ENCODE results near the gene RASGRF1. TPM values are rescaled to one million over a fixed set of nuclear protein-coding genes. Genes with fewer than 3 reads are reported as not detected.

Gene RASGRF1
- total RNA-seq, 6 experiments from 2014 or later = 0.09 to 0.31 (median 0.18) TPM

GRCh38 chr15:78977091-78977571 lies 113.4 kb downstream of the RASGRF1 start:
- Mint-ChIP-seq H3K36me3 (ENCODE audit: low read depth) (no peaks in the 10 kb centered on the region), H3K4me3 (no peak overlapping the region), H3K27ac (no peak overlapping the region), H3K9me3 (no peaks in the 10 kb centered on the region), H3K4me1 (ENCODE audit: low read depth) (peaks cover 6% of the 10 kb centered on the region), H3K27me3 (ENCODE audit: insufficient read depth) (peaks cover 19% of the 10 kb centered on the region)
- DNase-seq = no peak
- no peak for TF ChIP-seq CTCF (IDR thresholded peaks at IDR 0.05)

- H3K4me1 Mint-ChIP-seq (ENCODE audit: low read depth) = peaks cover 6% of the 10 kb centered on the region
- H3K27ac Mint-ChIP-seq = no peak overlapping the region
- H3K4me3 Mint-ChIP-seq = no peak overlapping the region
- peaks cover 20% of the 10 kb centered on the region for H3K27me3 Mint-ChIP-seq (ENCODE audit: insufficient read depth)
- no peaks in the 10 kb centered on the region for H3K36me3 Mint-ChIP-seq (ENCODE audit: low read depth)
- DNase-seq = no peak
- TF ChIP-seq CTCF (IDR thresholded peaks at IDR 0.05) = no peak
- no peaks in the 10 kb centered on the region for H3K9me3 Mint-ChIP-seq
Observed at GRCh38 chr15:78976691-78977090, 113.9 kb downstream of the RASGRF1 start.

DNA sequence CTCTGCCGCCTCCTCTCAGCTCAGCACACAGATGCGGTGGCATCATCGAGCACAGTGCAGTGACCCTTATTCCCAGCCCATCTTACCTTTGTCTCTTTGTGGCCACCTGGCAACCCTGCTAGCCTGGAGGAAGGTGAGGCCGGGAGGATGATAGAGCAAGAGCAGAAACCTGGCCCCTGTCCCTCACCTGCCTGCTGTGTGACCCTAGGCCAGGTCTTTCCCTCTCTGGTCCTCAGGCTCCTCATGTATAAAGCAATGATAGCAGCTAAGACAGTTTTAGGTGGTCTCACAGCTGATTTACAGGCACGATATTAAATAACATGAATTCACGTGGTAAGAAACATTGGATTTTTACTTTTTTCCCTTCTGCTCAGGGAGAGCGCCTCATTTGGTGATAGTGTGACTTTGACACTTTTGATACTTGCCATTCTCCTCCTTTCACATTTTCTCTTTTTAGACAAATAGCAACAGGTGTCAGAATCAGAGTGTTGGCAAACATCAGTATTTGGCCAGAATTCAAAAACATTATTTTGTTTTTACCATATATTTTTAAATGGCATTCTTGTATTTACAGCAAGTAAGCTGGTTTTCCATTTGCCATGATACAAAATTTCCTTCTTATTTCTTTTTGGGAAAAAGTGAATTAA lies 116.2 kb downstream of the RASGRF1 start:
- Mint-ChIP-seq H3K4me3 (no peak overlapping the region), H3K36me3 (ENCODE audit: low read depth) (no peaks in the 10 kb centered on the region), H3K27ac (no peak overlapping the region), H3K9me3 (no peaks in the 10 kb centered on the region), H3K4me1 (ENCODE audit: low read depth) (peaks cover 6% of the 10 kb centered on the region), H3K27me3 (ENCODE audit: insufficient read depth) (peaks cover 18% of the 10 kb centered on the region; the same call in 1 of the 2 replicates)
- DNase-seq = no peak
- no peak for TF ChIP-seq CTCF (IDR thresholded peaks at IDR 0.05)

DNA sequence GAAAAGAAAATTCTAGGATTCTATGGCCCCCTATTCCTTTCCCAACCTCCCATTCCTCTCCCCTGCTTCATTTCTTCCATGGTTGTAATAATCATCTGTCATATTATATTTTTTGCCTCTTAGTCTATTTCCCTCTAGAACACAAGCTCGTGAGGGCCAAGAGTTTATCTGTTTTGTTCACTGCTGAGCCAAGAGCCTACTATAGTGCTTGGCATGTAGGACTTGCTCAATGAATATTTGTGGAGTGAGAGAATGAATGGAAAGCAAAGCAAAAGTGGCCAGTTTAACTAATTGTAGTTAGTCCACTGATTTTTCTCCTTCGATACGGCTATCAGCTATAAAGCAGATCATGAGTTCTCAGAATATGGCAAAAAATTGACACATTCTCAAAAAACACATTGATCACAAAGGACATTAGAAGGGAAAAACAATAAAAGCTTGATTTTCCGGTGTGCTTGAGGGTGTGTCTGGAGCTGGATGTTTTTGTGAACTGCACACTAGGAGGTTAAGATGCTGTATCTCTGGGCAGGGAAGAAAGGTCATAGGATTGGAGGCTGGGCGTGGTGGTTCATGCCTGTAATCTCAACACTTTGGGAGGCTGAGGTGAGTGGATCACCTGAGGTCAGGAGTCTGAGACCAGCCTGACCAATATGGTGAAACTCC lies 120.8 kb downstream of the RASGRF1 start:
- Mint-ChIP-seq H3K27ac (no peak overlapping the region), H3K36me3 (ENCODE audit: low read depth) (no peaks in the 10 kb centered on the region)

More for the DNA sequence above, 120.8 kb downstream of the RASGRF1 start:
- no peak for DNase-seq
- Mint-ChIP-seq H3K4me1 (ENCODE audit: low read depth) (no peaks in the 10 kb centered on the region; the same call in 1 of the 2 replicates), H3K4me3 (no peak overlapping the region), H3K9me3 (no peaks in the 10 kb centered on the region), H3K27me3 (ENCODE audit: insufficient read depth) (peaks cover 6% of the 10 kb centered on the region)
- TF ChIP-seq CTCF (IDR thresholded peaks at IDR 0.05) = no peak

All from HFFc6 (cell line).